Panc1 (cell line): Measurements from ENCODE around the gene KIF17. TPM values are rescaled to one million over a fixed set of nuclear protein-coding genes. Genes with fewer than 3 reads are reported as not detected.

Source experiments
- ATAC-seq: fragments of 200-7000 bp; cut with Tn5 transposase; 2 replicates; pipeline ENCODE4 v1.9.1; 2020; ENCODE audit warnings: mild to moderate bottlenecking, moderate library complexity
- BruUV-seq: library from RNA; stranded (reverse); fragments of 400-500 nt; replicated peaks from 2 replicates; lab custom pipeline; 2021; lab: Mats Ljungman, UMichigan
- CTCF ChIA-PET: fragments of 300-600 bp; sonication (Branson Sonifier 250); formaldehyde crosslinking; loops from one replicate; lab custom pipeline; 2022; ENCODE audit warnings: antibody characterized with exemption; lab: Charles Lee
- POLR2A ChIA-PET: fragments of 300-600 bp; sonication (Branson Sonifier 250); formaldehyde crosslinking; loops from one replicate; lab custom pipeline; 2022; ENCODE audit warnings: antibody characterized with exemption; lab: Charles Lee
- DNase-seq: peaks from one replicate; pipeline ENCODE4 v3.0.0-alpha.2; 2010; ENCODE audit warnings: low read depth, low spot score
- H3K27ac ChIP-seq: 2 replicates; pipeline ENCODE4 v1.5.1; 2011; ENCODE audit warnings: mild to moderate bottlenecking, low read length, inconsistent platforms
- H3K27me3 ChIP-seq: fragments of 200-500 bp; sonication (Bioruptor generic); 2 replicates; pipeline ENCODE4 v1.6.0; 2014; ENCODE audit warnings: low read length, inconsistent platforms; ENCODE audit not compliant: control insufficient read depth, insufficient read depth
- H3K36me3 ChIP-seq: fragments of 200-500 bp; sonication (Bioruptor generic); 2 replicates; pipeline ENCODE4 v1.5.1; 2014; ENCODE audit warnings: inconsistent platforms, mild to moderate bottlenecking, low read length, moderate library complexity; ENCODE audit not compliant: control insufficient read depth, insufficient read depth
- H3K4me1 ChIP-seq: 2 replicates; pipeline ENCODE4 v1.5.1; 2011; ENCODE audit warnings: inconsistent platforms, mild to moderate bottlenecking, low read length, moderate library complexity; ENCODE audit not compliant: control insufficient read depth, insufficient read depth
- H3K4me3 ChIP-seq, 2 experiments: 2 replicates each; pipeline ENCODE4 v1.5.1; 2011 to 2012; ENCODE audit warnings: low read depth in 2 of 2, low read length in 2 of 2, mild to moderate bottlenecking in 2 of 2, inconsistent platforms in 1 of 2, moderate library complexity in 1 of 2
- H3K9me3 ChIP-seq: fragments of 200-500 bp; sonication (Bioruptor generic); 2 replicates; pipeline ENCODE4 v1.5.1; 2014; ENCODE audit warnings: low read depth, mild to moderate bottlenecking, inconsistent platforms, low read length, moderate library complexity; ENCODE audit not compliant: control insufficient read depth, insufficient read depth
- POLR2AphosphoS5 ChIP-seq: IDR thresholded peaks from 2 replicates; pipeline ENCODE4 v1.6.1; 2012; ENCODE audit warnings: mild to moderate bottlenecking, low read depth, low read length, moderate library complexity
- REST ChIP-seq, 2 experiments: IDR thresholded peaks; 2 replicates each; pipeline ENCODE4 v1.6.1; 2011 to 2012; ENCODE audit warnings: low read depth in 2 of 2, control low read depth in 1 of 2, low read length in 1 of 2, mild to moderate bottlenecking in 1 of 2, moderate library complexity in 1 of 2; ENCODE audit not compliant: insufficient read depth in 1 of 2
- SIN3A ChIP-seq: IDR thresholded peaks from 2 replicates; pipeline ENCODE4 v1.6.1; 2012; ENCODE audit warnings: low read depth, mild to moderate bottlenecking, low read length, moderate library complexity, borderline replicate concordance; ENCODE audit not compliant: insufficient read depth
- TCF7L2 ChIP-seq: IDR thresholded peaks from 2 replicates; pipeline ENCODE4 v1.6.1; 2011; ENCODE audit warnings: mild to moderate bottlenecking, low read depth, low read length, inconsistent platforms
- in situ Hi-C: cut with HindIII; loops from 2 replicates; pipeline ENCODE4 v1.10.0; 2016; ENCODE audit warnings: low sequenced_read_pairs, low pct_unique_long_range_greater_than_20kb
- intact Hi-C: fragments of 100-400 bp; cut with micrococcal nuclease; formaldehyde crosslinking; loops from one replicate; pipeline ENCODE4 v1.10.0; 2022; ENCODE audit not compliant: unreplicated experiment
- total RNA-seq: library from RNA; stranded (reverse); gene quantifications from one replicate; pipeline ENCODE4 v1.2.1, GENCODE V29; 2021; ENCODE audit not compliant: unreplicated experiment
- TF ChIP-seq, protein P1 (sequence below): fragments of 450-650 bp; IDR thresholded peaks from 2 replicates; pipeline ENCODE4 v1.5.1; 2017; ENCODE audit warnings: mild to moderate bottlenecking

The KIF17 gene
- total RNA-seq, 1 experiment from 2014 or later: 3.9 TPM

DNA sequence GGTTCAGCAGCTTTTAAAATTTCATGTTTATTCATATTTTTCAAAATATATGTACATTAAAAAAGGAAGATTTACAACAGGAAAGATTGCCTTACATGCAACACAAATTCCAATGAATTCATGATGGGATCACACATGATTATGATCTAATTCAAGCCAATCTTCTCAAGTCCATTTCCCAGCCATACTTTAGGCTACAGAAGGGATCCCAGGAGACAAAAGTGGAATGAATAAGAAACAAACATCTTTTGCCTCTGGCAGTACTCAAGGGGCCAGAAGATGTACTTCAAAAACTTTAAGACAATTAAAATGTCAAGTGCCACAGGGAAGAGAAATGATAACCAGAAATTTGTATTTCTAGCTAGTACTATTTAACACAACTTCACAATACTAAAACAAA, 24.9 kb upstream of the KIF17 start:
- Histone ChIP-seq H3K27ac (no peak overlapping the region), H3K27me3 (no peaks in the 10 kb centered on the region), H3K36me3 (peaks cover 76% of the 10 kb centered on the region), H3K4me1 (no peaks in the 10 kb centered on the region), H3K4me3 (no peak overlapping the region), H3K9me3 (no peaks in the 10 kb centered on the region)
- DNase-seq (no peak), ATAC-seq (no peak)
- BruUV-seq: no TSS peak
- ChIA-PET CTCF (no interaction called here), POLR2A (interaction anchor here (0.7 kb wide), 1 partner anchor 420 kb away, joined by 4 read pairs; no protein-coding TSS in a partner anchor)
- TF ChIP-seq SIN3A: no peak
- TF ChIP-seq TCF7L2: no peak
- no peak for TF ChIP-seq POLR2AphosphoS5
- TF ChIP-seq, protein P1, sequence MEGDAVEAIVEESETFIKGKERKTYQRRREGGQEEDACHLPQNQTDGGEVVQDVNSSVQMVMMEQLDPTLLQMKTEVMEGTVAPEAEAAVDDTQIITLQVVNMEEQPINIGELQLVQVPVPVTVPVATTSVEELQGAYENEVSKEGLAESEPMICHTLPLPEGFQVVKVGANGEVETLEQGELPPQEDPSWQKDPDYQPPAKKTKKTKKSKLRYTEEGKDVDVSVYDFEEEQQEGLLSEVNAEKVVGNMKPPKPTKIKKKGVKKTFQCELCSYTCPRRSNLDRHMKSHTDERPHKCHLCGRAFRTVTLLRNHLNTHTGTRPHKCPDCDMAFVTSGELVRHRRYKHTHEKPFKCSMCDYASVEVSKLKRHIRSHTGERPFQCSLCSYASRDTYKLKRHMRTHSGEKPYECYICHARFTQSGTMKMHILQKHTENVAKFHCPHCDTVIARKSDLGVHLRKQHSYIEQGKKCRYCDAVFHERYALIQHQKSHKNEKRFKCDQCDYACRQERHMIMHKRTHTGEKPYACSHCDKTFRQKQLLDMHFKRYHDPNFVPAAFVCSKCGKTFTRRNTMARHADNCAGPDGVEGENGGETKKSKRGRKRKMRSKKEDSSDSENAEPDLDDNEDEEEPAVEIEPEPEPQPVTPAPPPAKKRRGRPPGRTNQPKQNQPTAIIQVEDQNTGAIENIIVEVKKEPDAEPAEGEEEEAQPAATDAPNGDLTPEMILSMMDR: no peak
- no peak for TF ChIP-seq REST (IDR thresholded peaks at IDR 0.05; ENCODE audit: insufficient read depth in 1 of 2, low read depth in 2 of 2, low read length in 1 of 2)
- intact Hi-C loops (no loop called here), in situ Hi-C loops (no loop called here)

DNA sequence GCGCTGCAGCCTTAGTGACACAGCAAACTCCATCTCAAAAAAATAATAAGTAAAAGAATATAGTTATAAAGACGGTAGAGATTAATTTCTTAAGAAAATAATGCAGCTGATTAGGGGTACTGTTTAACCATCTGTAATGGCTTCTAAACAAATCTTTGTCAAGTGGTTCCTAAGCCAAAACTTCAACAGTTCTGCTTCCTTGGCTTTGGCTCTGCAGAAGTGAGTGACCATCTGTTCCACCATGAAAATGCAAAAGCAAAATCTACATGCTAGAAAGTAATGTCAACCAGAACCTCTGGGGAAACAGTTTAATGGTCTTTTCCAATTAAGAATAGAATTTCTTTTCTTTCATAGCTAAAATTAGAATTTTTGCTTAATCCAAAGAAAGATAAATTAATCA, 23.0 kb upstream of the KIF17 start:
- peaks cover 62% of the 10 kb centered on the region for H3K36me3 ChIP-seq
- intact Hi-C loops: no loop called here
- DNase-seq (no peak), ATAC-seq (no peak)
- no peaks in the 10 kb centered on the region for H3K9me3 ChIP-seq
- no peak for TF ChIP-seq POLR2AphosphoS5
- TF ChIP-seq SIN3A: no peak
- no peak for TF ChIP-seq REST (IDR thresholded peaks at IDR 0.05; ENCODE audit: insufficient read depth in 1 of 2, low read depth in 2 of 2, low read length in 1 of 2)
- TF ChIP-seq, protein P1: no peak
- no peak for TF ChIP-seq TCF7L2
- BruUV-seq: no TSS peak
- H3K4me3 ChIP-seq: no peak overlapping the region
- H3K27ac ChIP-seq: no peak overlapping the region
- no peaks in the 10 kb centered on the region for H3K27me3 ChIP-seq
- H3K4me1 ChIP-seq: no peaks in the 10 kb centered on the region
- ChIA-PET CTCF (no interaction called here), POLR2A (no interaction called here)
- in situ Hi-C loops: no loop called here
